DMS114 treated with DMSO at 0.1 percent for 48 hours (cell line): ENCODE measurements around the gene FAM124A.

ENCODE experiments used
- DNase-seq: peaks from one replicate; lab custom pipeline; 2025; ENCODE audit not compliant: unreplicated experiment; lab: John Stamatoyannopoulos, UW

Gene FAM124A

GRCh38 chr13:51222037-51222685 is at the start of gene FAM124A:
TSS of gene FAM124A (plus strand) at chr13:51222398. CDS start at chr13:51222502, 104 bp downstream.
- no peak for DNase-seq

- DNase-seq: no peak
Measured at GRCh38 chr13:51175021-51175420, 47.2 kb upstream of the FAM124A start.

- no peak for DNase-seq
Measured at GRCh38 chr13:51175639-51176038, 46.6 kb upstream of the FAM124A start.

- DNase-seq: no peak
Measured at GRCh38 chr13:51177188-51177587, 45.0 kb upstream of the FAM124A start.

GRCh38 chr13:51178456-51179074 is 43.6 kb upstream of the FAM124A start:
- DNase-seq: no peak

- DNase-seq: no peak
Measured at GRCh38 chr13:51179432-51179971, 42.7 kb upstream of the FAM124A start.

- DNase-seq: no peak
Measured at GRCh38 chr13:51180853-51181511, 41.2 kb upstream of the FAM124A start.

- no peak for DNase-seq
Measured at GRCh38 chr13:51181786-51182383, 40.3 kb upstream of the FAM124A start.

GRCh38 chr13:51191743-51192142 is 30.5 kb upstream of the FAM124A start:
- DNase-seq: no peak

- DNase-seq: no peak
Measured at GRCh38 chr13:51192348-51192747, 29.9 kb upstream of the FAM124A start.

GRCh38 chr13:51193387-51193786 is 28.8 kb upstream of the FAM124A start:
- no peak for DNase-seq

GRCh38 chr13:51194942-51195341 is 27.3 kb upstream of the FAM124A start:
- no peak for DNase-seq

- no peak for DNase-seq
Measured at GRCh38 chr13:51201886-51202285, 20.3 kb upstream of the FAM124A start.

GRCh38 chr13:51202477-51203046 is 19.6 kb upstream of the FAM124A start:
- no peak for DNase-seq

- no peak for DNase-seq
Measured at GRCh38 chr13:51206584-51206983, 15.6 kb upstream of the FAM124A start.

GRCh38 chr13:51207881-51208280 is 14.3 kb upstream of the FAM124A start:
- no peak for DNase-seq

- DNase-seq: no peak
Measured at GRCh38 chr13:51208716-51209115, 13.5 kb upstream of the FAM124A start.

- no peak for DNase-seq
Measured at GRCh38 chr13:51211910-51212309, 10.3 kb upstream of the FAM124A start.

GRCh38 chr13:51212758-51213157 is 9.4 kb upstream of the FAM124A start:
- no peak for DNase-seq

GRCh38 chr13:51213173-51213728 is 8.9 kb upstream of the FAM124A start:
- DNase-seq: no peak

GRCh38 chr13:51218626-51219025 is 3.6 kb upstream of the FAM124A start:
- no peak for DNase-seq
